ENCODE measurements around the gene FBXW7. TPM values are rescaled to one million over a fixed set of nuclear protein-coding genes. Genes with fewer than 3 reads are reported as not detected.
A peak's percentile ranks its signal among the peaks of the same experiment; 100 is the strongest.

FBXW7 gene
- total RNA-seq, 4 donors from 2014 or later, result 106 to 363 (median 138) TPM

GRCh38 chr4:152401424-152401823 is 134.5 kb downstream of the FBXW7 start:
- H3K4me1 ChIP-seq, result no peaks in the 10 kb centered on the region
- no peaks in the 10 kb centered on the region for H3K36me3 ChIP-seq
- WGBS, result 97% methylated on average over 3 of the region's 3 CpGs
- no peak for DNase-seq (ENCODE audit: low spot score in 2 of 2)
- no peaks in the 10 kb centered on the region for H3K27me3 ChIP-seq
- H3K4me3 ChIP-seq, result no peak overlapping the region
- H3K27ac ChIP-seq, result no peak overlapping the region
- TF ChIP-seq, protein P1, sequence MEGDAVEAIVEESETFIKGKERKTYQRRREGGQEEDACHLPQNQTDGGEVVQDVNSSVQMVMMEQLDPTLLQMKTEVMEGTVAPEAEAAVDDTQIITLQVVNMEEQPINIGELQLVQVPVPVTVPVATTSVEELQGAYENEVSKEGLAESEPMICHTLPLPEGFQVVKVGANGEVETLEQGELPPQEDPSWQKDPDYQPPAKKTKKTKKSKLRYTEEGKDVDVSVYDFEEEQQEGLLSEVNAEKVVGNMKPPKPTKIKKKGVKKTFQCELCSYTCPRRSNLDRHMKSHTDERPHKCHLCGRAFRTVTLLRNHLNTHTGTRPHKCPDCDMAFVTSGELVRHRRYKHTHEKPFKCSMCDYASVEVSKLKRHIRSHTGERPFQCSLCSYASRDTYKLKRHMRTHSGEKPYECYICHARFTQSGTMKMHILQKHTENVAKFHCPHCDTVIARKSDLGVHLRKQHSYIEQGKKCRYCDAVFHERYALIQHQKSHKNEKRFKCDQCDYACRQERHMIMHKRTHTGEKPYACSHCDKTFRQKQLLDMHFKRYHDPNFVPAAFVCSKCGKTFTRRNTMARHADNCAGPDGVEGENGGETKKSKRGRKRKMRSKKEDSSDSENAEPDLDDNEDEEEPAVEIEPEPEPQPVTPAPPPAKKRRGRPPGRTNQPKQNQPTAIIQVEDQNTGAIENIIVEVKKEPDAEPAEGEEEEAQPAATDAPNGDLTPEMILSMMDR (IDR thresholded peaks at IDR 0.05), result no peak
- TF ChIP-seq POLR2AphosphoS5 (IDR thresholded peaks at IDR 0.05), result no peak
- no peak for TF ChIP-seq POLR2A (IDR thresholded peaks at IDR 0.05)
- TF ChIP-seq EP300 (IDR thresholded peaks at IDR 0.05), result no peak
- H3K9me3 ChIP-seq, result no peaks in the 10 kb centered on the region

DNA sequence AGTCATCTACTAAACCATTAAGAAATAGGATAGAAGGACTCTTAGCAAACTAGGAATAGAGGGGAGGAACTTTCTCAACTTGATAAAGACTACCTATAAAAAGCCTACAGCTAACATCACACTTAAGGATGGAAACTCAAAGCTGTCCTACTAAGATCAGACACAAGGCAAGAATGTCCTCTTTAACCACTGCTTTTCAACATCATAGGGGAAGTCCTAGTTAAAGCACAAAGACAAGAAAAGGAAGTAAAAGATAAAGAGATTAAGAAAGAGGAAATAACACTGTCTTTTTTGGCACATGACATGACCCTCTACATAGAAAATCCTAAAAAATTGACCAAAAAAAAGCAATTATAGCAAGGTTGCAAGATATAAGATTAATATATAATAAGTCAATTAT is 136.6 kb downstream of the FBXW7 start:
- no peaks in the 10 kb centered on the region for H3K4me1 ChIP-seq
- H3K9me3 ChIP-seq, result no peaks in the 10 kb centered on the region
- H3K27me3 ChIP-seq, result no peaks in the 10 kb centered on the region
- no peak overlapping the region for H3K4me3 ChIP-seq
- TF ChIP-seq, protein P1 (IDR thresholded peaks at IDR 0.05), result no peak
- TF ChIP-seq EP300 (IDR thresholded peaks at IDR 0.05), result no peak
- H3K27ac ChIP-seq, result no peak overlapping the region
- H3K36me3 ChIP-seq, result no peaks in the 10 kb centered on the region
- DNase-seq (ENCODE audit: low spot score in 2 of 2), result no peak

- no peaks in the 10 kb centered on the region for H3K9me3 ChIP-seq
- no peaks in the 10 kb centered on the region for H3K36me3 ChIP-seq
- WGBS, result 68% methylated on average over 1 of the region's 1 CpG
- no peak overlapping the region for H3K27ac ChIP-seq
- no peaks in the 10 kb centered on the region for H3K4me1 ChIP-seq
- TF ChIP-seq EP300 (IDR thresholded peaks at IDR 0.05) (no peak), POLR2AphosphoS5 (IDR thresholded peaks at IDR 0.05) (no peak), POLR2A (IDR thresholded peaks at IDR 0.05) (no peak)
- TF ChIP-seq, protein P1 (IDR thresholded peaks at IDR 0.05), result peak in 1 of 2 donors; percentile 14
- no peak for DNase-seq (ENCODE audit: low spot score in 2 of 2)
- no peaks in the 10 kb centered on the region for H3K27me3 ChIP-seq
- no peak overlapping the region for H3K4me3 ChIP-seq
Measured at GRCh38 chr4:152398060-152398459, 137.8 kb downstream of the FBXW7 start.

GRCh38 chr4:152394791-152395190 is 141.1 kb downstream of the FBXW7 start:
- TF ChIP-seq, protein P1 (IDR thresholded peaks at IDR 0.05), result no peak
- TF ChIP-seq EP300 (IDR thresholded peaks at IDR 0.05), result no peak
- TF ChIP-seq POLR2AphosphoS5 (IDR thresholded peaks at IDR 0.05), result no peak
- TF ChIP-seq POLR2A (IDR thresholded peaks at IDR 0.05), result no peak
- no peak overlapping the region for H3K4me3 ChIP-seq
- WGBS, result 83% methylated on average over 4 of the region's 4 CpGs

GRCh38 chr4:152392079-152392478 is 143.8 kb downstream of the FBXW7 start:
- no peak for DNase-seq (ENCODE audit: low spot score in 2 of 2)
- no peaks in the 10 kb centered on the region for H3K27me3 ChIP-seq
- no peak overlapping the region for H3K4me3 ChIP-seq
- no peaks in the 10 kb centered on the region for H3K4me1 ChIP-seq
- H3K27ac ChIP-seq, result no peak overlapping the region
- TF ChIP-seq, protein P1 (IDR thresholded peaks at IDR 0.05), result no peak
- TF ChIP-seq POLR2A (IDR thresholded peaks at IDR 0.05) (no peak), EP300 (IDR thresholded peaks at IDR 0.05) (no peak), POLR2AphosphoS5 (IDR thresholded peaks at IDR 0.05) (no peak)
- over 99% methylated on average over 3 of the region's 3 CpGs for WGBS
- H3K36me3 ChIP-seq, result no peaks in the 10 kb centered on the region
- H3K9me3 ChIP-seq, result no peaks in the 10 kb centered on the region

More at GRCh38 chr4:152394791-152395190, 141.1 kb downstream of the FBXW7 start:
- Histone ChIP-seq H3K36me3 (no peaks in the 10 kb centered on the region), H3K27ac (no peak overlapping the region), H3K27me3 (no peaks in the 10 kb centered on the region), H3K4me1 (no peaks in the 10 kb centered on the region), H3K9me3 (no peaks in the 10 kb centered on the region)
- no peak for DNase-seq (ENCODE audit: low spot score in 2 of 2)
